AG04450 (cell line): ENCODE results near the gene IZUMO1R. TPM values are rescaled to one million over a fixed set of nuclear protein-coding genes. Genes with fewer than 3 reads are reported as not detected.

ENCODE experiments used
- CTCF ChIA-PET: fragments of 300-600, 350-600 bp; formaldehyde crosslinking; extraction: SDS; loops from one replicate; lab custom pipeline; 2022; ENCODE audit warnings: antibody characterized with exemption, inconsistent platforms; lab: Charles Lee
- POLR2A ChIA-PET: fragments of 350-600 bp; formaldehyde crosslinking; extraction: SDS; loops from one replicate; lab custom pipeline; 2021; ENCODE audit warnings: antibody characterized with exemption, inconsistent platforms; lab: Yijun Ruan, JAX
- DNase-seq: peaks from one replicate; pipeline ENCODE4 v3.0.0-alpha.2; 2011; ENCODE audit warnings: low read depth, low spot score
- H3K27ac ChIP-seq: one replicate; pipeline ENCODE4 v1.5.1; 2012; ENCODE audit warnings: low read depth, low read length, control low read depth
- H3K27me3 ChIP-seq: one replicate; pipeline ENCODE4 v1.6.0; 2012; ENCODE audit warnings: low read length; ENCODE audit not compliant: control insufficient read depth, insufficient read depth
- H3K4me3 ChIP-seq: 2 replicates; pipeline ENCODE4 v1.5.1; 2011; ENCODE audit warnings: mild to moderate bottlenecking, low read depth, low read length, control low read depth
- H3K9me3 ChIP-seq: 2 replicates; pipeline ENCODE4 v1.5.1; 2012; ENCODE audit warnings: low read length; ENCODE audit not compliant: control insufficient read depth, insufficient read depth
- CTCF ChIP-seq: IDR thresholded peaks from 2 replicates; pipeline ENCODE4 v1.5.1; 2011; ENCODE audit warnings: low read depth, low read length, control low read depth, inconsistent platforms
- polyA plus RNA-seq: library from polyadenylated mRNA; depleted of rRNA; stranded (reverse); fragments of >200 nt; gene quantifications from 2 replicates; pipeline ENCODE4 v1.2.3, GENCODE V29; 2011

Gene IZUMO1R
- polyA plus RNA-seq, 1 experiment: not detected

GRCh38 chr11:94308024-94308423 is 3.6 kb downstream of the IZUMO1R start:
- POLR2A ChIA-PET: no interaction called here
- CTCF ChIA-PET: no interaction called here
- Histone ChIP-seq H3K27ac (no peak overlapping the region), H3K4me3 (no peak overlapping the region), H3K9me3 (no peaks in the 10 kb centered on the region; the same call in 1 of the 2 replicates), H3K27me3 (peaks cover 5% of the 10 kb centered on the region)
- TF ChIP-seq CTCF: no peak
- DNase-seq: no peak

GRCh38 chr11:94309757-94310156 is 5.4 kb downstream of the IZUMO1R start:
- H3K27ac ChIP-seq: no peak overlapping the region
- DNase-seq: no peak
- peaks cover 9% of the 10 kb centered on the region for H3K27me3 ChIP-seq
- POLR2A ChIA-PET: no interaction called here
- CTCF ChIA-PET: interaction anchor here (0.7 kb wide), 1 partner anchor 44 kb away, joined by 3 read pairs; no protein-coding TSS in a partner anchor
- H3K4me3 ChIP-seq: no peak overlapping the region
- TF ChIP-seq CTCF: no peak
- no peaks in the 10 kb centered on the region; the same call in 1 of the 2 replicates for H3K9me3 ChIP-seq

GRCh38 chr11:94310191-94310875 is 6.0 kb downstream of the IZUMO1R start:
- ChIA-PET CTCF (interaction anchor here (0.7 kb wide), 1 partner anchor 45 kb away, joined by 3 read pairs; no protein-coding TSS in a partner anchor), POLR2A (no interaction called here)
- Histone ChIP-seq H3K27ac (no peak overlapping the region), H3K27me3 (peaks cover 9% of the 10 kb centered on the region), H3K4me3 (no peak overlapping the region), H3K9me3 (no peaks in the 10 kb centered on the region)
- no peak for TF ChIP-seq CTCF
- DNase-seq: no peak

GRCh38 chr11:94312339-94312738 is 8.0 kb downstream of the IZUMO1R start:
- Histone ChIP-seq H3K9me3 (no peaks in the 10 kb centered on the region), H3K27ac (no peak overlapping the region), H3K27me3 (peaks cover 9% of the 10 kb centered on the region), H3K4me3 (no peak overlapping the region)
- TF ChIP-seq CTCF: no peak
- CTCF ChIA-PET: no interaction called here
- POLR2A ChIA-PET: no interaction called here
- no peak for DNase-seq

GRCh38 chr11:94314064-94314463 is 9.7 kb downstream of the IZUMO1R start:
- POLR2A ChIA-PET: no interaction called here
- Histone ChIP-seq H3K27me3 (peaks cover 8% of the 10 kb centered on the region), H3K27ac (no peak overlapping the region), H3K9me3 (no peaks in the 10 kb centered on the region), H3K4me3 (no peak overlapping the region)
- DNase-seq: no peak
- no peak for TF ChIP-seq CTCF
- CTCF ChIA-PET: interaction anchor here (0.5 to 0.6 kb wide), 2 partner anchors 28 to 191 kb away, joined by 3 read pairs; no protein-coding TSS in a partner anchor
